Naive thymus-derived CD4-positive, alpha-beta T cell (primary cell): ENCODE data around the gene MYO9A. TPM values are rescaled to one million over a fixed set of nuclear protein-coding genes. Genes with fewer than 3 reads are reported as not detected.

ENCODE experiments used
- ATAC-seq: fragments of 150-1000 bp; cut with Tn5 transposase; 2 replicates; pipeline ENCODE4 v1.10.0; 2021; ENCODE audit warnings: mild to moderate bottlenecking, moderate library complexity
- CTCF ChIA-PET: fragments of 350-600 bp; sonication (Branson Sonifier 250); formaldehyde crosslinking; loops from one replicate; lab custom pipeline; 2021; ENCODE audit warnings: antibody characterized with exemption; lab: Charles Lee
- POLR2A ChIA-PET: fragments of 350-600 bp; sonication (Branson Sonifier 250); formaldehyde crosslinking; loops from one replicate; lab custom pipeline; 2021; ENCODE audit warnings: antibody characterized with exemption, inconsistent platforms; lab: Charles Lee
- DNase-seq, 9 donors: peaks; one replicate each; pipeline versions ENCODE4 v3.0.0 to v3.0.0-alpha.2; 2020 to 2022; ENCODE audit warnings: mixed read lengths in 1 of 9
- H3K27ac ChIP-seq: one replicate; pipeline ENCODE4 v1.7.0; 2013; ENCODE audit warnings: mild to moderate bottlenecking, low read depth, low read length, moderate library complexity
- H3K27me3 ChIP-seq, 2 donors: one replicate each; pipeline ENCODE4 v1.7.0; 2013; ENCODE audit warnings: low read length in 2 of 2, mild to moderate bottlenecking in 2 of 2, moderate library complexity in 2 of 2; ENCODE audit not compliant: control insufficient read depth in 2 of 2, insufficient read depth in 2 of 2
- H3K36me3 ChIP-seq, 3 experiments: 1 replicate in 2 of 3; 2 replicates in 1 of 3; pipeline ENCODE4 v1.7.0; 2013; ENCODE audit warnings: low read length in 3 of 3, mild to moderate bottlenecking in 3 of 3, moderate library complexity in 1 of 3; ENCODE audit not compliant: insufficient read depth in 3 of 3, control insufficient read depth in 2 of 3
- H3K4me1 ChIP-seq, 2 donors: one replicate each; pipeline ENCODE4 v1.7.0; 2013; ENCODE audit warnings: low read length in 2 of 2, mild to moderate bottlenecking in 2 of 2, moderate library complexity in 1 of 2; ENCODE audit not compliant: control insufficient read depth in 2 of 2, insufficient read depth in 2 of 2
- H3K4me3 ChIP-seq: 2 replicates; pipeline ENCODE4 v1.7.0; 2013; ENCODE audit warnings: mild to moderate bottlenecking, low read length
- H3K9me3 ChIP-seq, 3 experiments: 1 replicate in 2 of 3; 2 replicates in 1 of 3; pipeline ENCODE4 v1.7.0; 2013; ENCODE audit warnings: low read length in 3 of 3; ENCODE audit not compliant: control insufficient read depth in 2 of 3
- H3K27ac Mint-ChIP-seq, 9 donors: one replicate each; pipeline ENCODE4 v1.8.0; 2020 to 2022; ENCODE audit warnings: mixed read lengths in 9 of 9, mild to moderate bottlenecking in 8 of 9, moderate library complexity in 5 of 9, inconsistent platforms in 2 of 9
- H3K27me3 Mint-ChIP-seq, 5 donors: one replicate each; pipeline ENCODE4 v1.8.0; 2021 to 2022; ENCODE audit warnings: mixed read lengths in 5 of 5, mild to moderate bottlenecking in 1 of 5
- H3K36me3 Mint-ChIP-seq, 5 donors: one replicate each; pipeline ENCODE4 v1.8.0; 2020 to 2022; ENCODE audit warnings: mixed read lengths in 5 of 5, mild to moderate bottlenecking in 3 of 5, inconsistent platforms in 1 of 5
- H3K4me1 Mint-ChIP-seq, 7 donors: one replicate each; pipeline ENCODE4 v1.8.0; 2020 to 2022; ENCODE audit warnings: mixed read lengths in 7 of 7, mild to moderate bottlenecking in 3 of 7, inconsistent platforms in 1 of 7
- H3K4me3 Mint-ChIP-seq, 10 donors: one replicate each; pipeline ENCODE4 v1.8.0; 2020 to 2022; ENCODE audit warnings: mild to moderate bottlenecking in 10 of 10, mixed read lengths in 10 of 10, moderate library complexity in 6 of 10, inconsistent platforms in 2 of 10
- H3K9me3 Mint-ChIP-seq, 11 donors: one replicate each; pipeline ENCODE4 v1.8.0; 2020 to 2022; ENCODE audit warnings: mixed read lengths in 11 of 11, mild to moderate bottlenecking in 4 of 11, inconsistent platforms in 1 of 11, moderate library complexity in 1 of 11
- intact Hi-C, 2 donors: fragments of 100-400 bp; cut with micrococcal nuclease; formaldehyde crosslinking; loops; one replicate each; pipeline ENCODE4 v1.15.1; 2023
- polyA plus RNA-seq, 2 donors: library from polyadenylated mRNA; unstranded; fragments of 300-500 nt; fragmentation: Illumina TruSeq; gene quantifications; one replicate each; pipeline ENCODE4 v1.2.3, GENCODE V29; 2021
- total RNA-seq, 6 experiments: library from RNA in 5 of 6; stranded (reverse) in 5 of 6; gene quantifications; 1 replicate in 5 of 6; 2 replicates in 1 of 6; pipeline ENCODE4 v1.2.3 and lab custom pipeline; 2021 to 2026

The MYO9A gene
- total and polyA plus RNA-seq, 7 experiments from 2014 or later: 8.4 to 53.3 (median 29.0) TPM

GRCh38 chr15:71779073-71779797 is 338.7 kb downstream of the MYO9A start:
- POLR2A ChIA-PET: no interaction called here

GRCh38 chr15:71777216-71777943 is 340.6 kb downstream of the MYO9A start:
- Histone ChIP-seq H3K4me3 (no peak overlapping the region), H3K9me3 (no peaks in the 10 kb centered on the region), H3K27me3 (no peaks in the 10 kb centered on the region), H3K4me1 (no peaks in the 10 kb centered on the region), H3K36me3 (no peaks in the 10 kb centered on the region), H3K27ac (no peak overlapping the region)
- no peaks in the 10 kb centered on the region for H3K9me3 Mint-ChIP-seq
- no peaks in the 10 kb centered on the region for H3K36me3 Mint-ChIP-seq
- H3K4me3 Mint-ChIP-seq: no peak overlapping the region
- peaks cover 0 to 17% (median 0%) of the 10 kb centered on the region in 7 donors for H3K4me1 Mint-ChIP-seq
- intact Hi-C loops: no loop called here
- ATAC-seq (no peak), DNase-seq (no peak)
- H3K27me3 Mint-ChIP-seq: peaks cover 0 to 14% (median 4%) of the 10 kb centered on the region in 5 donors
- CTCF ChIA-PET: interaction anchor here (2.9 kb wide), 1 partner anchor 379 kb away, joined by 9 read pairs; no protein-coding TSS in a partner anchor
- H3K27ac Mint-ChIP-seq: no peak overlapping the region
- POLR2A ChIA-PET: no interaction called here

More at GRCh38 chr15:71779073-71779797, 338.7 kb downstream of the MYO9A start:
- no peaks in the 10 kb centered on the region for H3K27me3 ChIP-seq
- H3K36me3 ChIP-seq: no peaks in the 10 kb centered on the region
- no peak overlapping the region for H3K27ac ChIP-seq
- DNase-seq (no peak), ATAC-seq (no peak)
- no peaks in the 10 kb centered on the region for H3K4me1 ChIP-seq
- Mint-ChIP-seq H3K36me3 (no peaks in the 10 kb centered on the region), H3K4me1 (peaks cover 0 to 17% (median 0%) of the 10 kb centered on the region in 7 donors), H3K4me3 (no peak overlapping the region), H3K27me3 (peaks cover 4 to 14% (median 6%) of the 10 kb centered on the region in 5 donors), H3K27ac (no peak overlapping the region), H3K9me3 (no peaks in the 10 kb centered on the region)
- H3K9me3 ChIP-seq: no peaks in the 10 kb centered on the region
- intact Hi-C loops: no loop called here
- CTCF ChIA-PET: interaction anchor here (0.6 to 2.9 kb wide), 4 partner anchors 23 to 393 kb away, joined by 3 to 9 read pairs (median 4); no protein-coding TSS in a partner anchor
- H3K4me3 ChIP-seq: no peak overlapping the region

DNA sequence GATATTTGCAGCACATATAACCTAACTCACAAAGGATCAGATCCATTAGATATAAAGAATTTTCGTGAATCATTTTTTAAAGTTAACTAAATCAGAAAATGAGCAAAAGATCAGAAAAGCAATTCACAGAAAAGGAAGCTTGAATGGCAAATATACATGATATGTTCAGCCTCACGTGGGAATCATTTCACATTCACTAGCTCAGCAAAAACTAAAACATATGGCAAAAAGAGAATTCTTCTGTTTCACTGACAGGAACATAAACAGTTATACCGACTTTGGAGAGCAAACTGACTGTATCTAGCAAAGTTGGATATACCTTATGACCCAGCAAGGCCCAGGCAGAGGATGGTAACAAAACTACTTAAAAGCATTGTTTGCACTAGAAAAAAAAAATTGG is 341.6 kb downstream of the MYO9A start:
- Histone ChIP-seq H3K4me3 (no peak overlapping the region), H3K4me1 (no peaks in the 10 kb centered on the region), H3K36me3 (no peaks in the 10 kb centered on the region), H3K27ac (no peak overlapping the region), H3K27me3 (no peaks in the 10 kb centered on the region), H3K9me3 (no peaks in the 10 kb centered on the region)
- no peaks in the 10 kb centered on the region for H3K36me3 Mint-ChIP-seq
- no peak overlapping the region for H3K27ac Mint-ChIP-seq
- DNase-seq: no peak
- intact Hi-C loops: no loop called here
- no peak for ATAC-seq
- CTCF ChIA-PET: no interaction called here
- H3K9me3 Mint-ChIP-seq: no peaks in the 10 kb centered on the region
- POLR2A ChIA-PET: no interaction called here
- H3K4me3 Mint-ChIP-seq: no peak overlapping the region
- H3K27me3 Mint-ChIP-seq: peaks cover 0 to 10% (median 4%) of the 10 kb centered on the region in 5 donors
- H3K4me1 Mint-ChIP-seq: peaks cover 0 to 13% (median 0%) of the 10 kb centered on the region in 7 donors

DNA sequence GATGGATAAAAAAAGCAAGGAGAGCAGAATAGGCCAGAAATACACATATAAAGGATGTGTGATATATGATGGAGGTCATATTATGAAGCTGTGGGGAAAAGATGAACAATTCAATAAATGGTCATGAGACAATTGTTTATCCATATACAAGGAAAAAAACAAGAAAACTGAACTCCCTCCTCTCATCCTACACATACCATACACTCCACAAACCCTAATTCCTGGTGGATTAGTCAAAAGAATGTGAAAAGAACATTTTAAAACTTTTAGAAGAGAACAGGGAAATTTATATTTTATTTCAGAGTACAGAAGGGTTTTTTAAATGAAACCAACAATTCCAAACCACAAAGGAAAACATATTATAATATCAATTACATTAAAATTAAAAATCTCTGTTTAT is 342.1 kb downstream of the MYO9A start:
- no peak for ATAC-seq
- H3K27me3 ChIP-seq: no peaks in the 10 kb centered on the region
- CTCF ChIA-PET: no interaction called here

GRCh38 chr15:71773206-71773859 is 344.6 kb downstream of the MYO9A start:
- no peaks in the 10 kb centered on the region for H3K27me3 ChIP-seq
- intact Hi-C loops: no loop called here
- H3K36me3 ChIP-seq: no peaks in the 10 kb centered on the region
- Mint-ChIP-seq H3K9me3 (no peaks in the 10 kb centered on the region), H3K4me3 (no peak overlapping the region), H3K36me3 (no peaks in the 10 kb centered on the region), H3K27ac (no peak overlapping the region), H3K27me3 (peaks cover under 1 to 6% (median 2%) of the 10 kb centered on the region in 5 donors), H3K4me1 (no peaks in the 10 kb centered on the region)
- CTCF ChIA-PET: interaction anchor here (1.2 kb wide), 1 partner anchor 382 kb away, joined by 3 read pairs; no protein-coding TSS in a partner anchor
- no peak for DNase-seq
- H3K27ac ChIP-seq: no peak overlapping the region
- H3K9me3 ChIP-seq: no peaks in the 10 kb centered on the region
- POLR2A ChIA-PET: no interaction called here
- ATAC-seq: no peak
- H3K4me1 ChIP-seq: no peaks in the 10 kb centered on the region
- H3K4me3 ChIP-seq: no peak overlapping the region

More for the DNA sequence above, 342.1 kb downstream of the MYO9A start:
- Mint-ChIP-seq H3K9me3 (no peaks in the 10 kb centered on the region), H3K4me1 (peaks cover 0 to 11% (median 0%) of the 10 kb centered on the region in 7 donors), H3K4me3 (no peak overlapping the region), H3K27ac (no peak overlapping the region), H3K27me3 (peaks cover 0 to 8% (median 2%) of the 10 kb centered on the region in 5 donors), H3K36me3 (no peaks in the 10 kb centered on the region)
- Histone ChIP-seq H3K4me1 (no peaks in the 10 kb centered on the region), H3K4me3 (no peak overlapping the region), H3K9me3 (no peaks in the 10 kb centered on the region), H3K27ac (no peak overlapping the region), H3K36me3 (no peaks in the 10 kb centered on the region)
- DNase-seq: no peak
- POLR2A ChIA-PET: no interaction called here
- intact Hi-C loops: no loop called here
